Lower lobe of right lung (tissue), 2 donors: ENCODE results near the gene FAM131C. TPM values are rescaled to one million over a fixed set of nuclear protein-coding genes. Genes with fewer than 3 reads are reported as not detected.
"Not testable (repeated sequence)": the region's sequence is repeated elsewhere in the genome, so short reads cannot be mapped to it uniquely, and the experiment has no call there.

Experiments used
- ATAC-seq, 2 donors: fragments of 200-7000 bp; cut with Tn5 transposase; one replicate each; pipeline ENCODE4 v1.9.1; 2020 to 2022; ENCODE audit warnings: mild to moderate bottlenecking in 2 of 2, moderate library complexity in 2 of 2
- DNase-seq: peaks from one replicate; pipeline ENCODE4 v3.0.0-alpha.2; 2020
- H3K27ac ChIP-seq: fragments of 200-600 bp; one replicate; pipeline ENCODE4 v1.8.0; 2022
- H3K27me3 ChIP-seq: fragments of 200-600 bp; one replicate; pipeline ENCODE4 v1.8.0; 2022; ENCODE audit warnings: low read depth
- H3K36me3 ChIP-seq: fragments of 200-600 bp; one replicate; pipeline ENCODE4 v1.8.0; 2022; ENCODE audit warnings: mild to moderate bottlenecking
- H3K4me1 ChIP-seq: fragments of 200-600 bp; one replicate; pipeline ENCODE4 v1.8.0; 2022
- H3K4me3 ChIP-seq: fragments of 200-600 bp; one replicate; pipeline ENCODE4 v1.8.0; 2022; ENCODE audit warnings: mild to moderate bottlenecking
- H3K9me3 ChIP-seq: fragments of 200-600 bp; one replicate; pipeline ENCODE4 v1.8.0; 2022
- intact Hi-C: fragments of 100-400 bp; cut with DNase I; formaldehyde crosslinking; loops from one replicate; pipeline ENCODE4 v1.11.0; 2022
- total RNA-seq: library from RNA; stranded (reverse); fragmentation: NEBNext Ultra II Directional; extraction: Animal tissue kit (Norgen Biotek cat#: 25700); gene quantifications from one replicate; pipeline ENCODE4 v1.2.1, GENCODE V29; 2021
- TF ChIP-seq, protein P1 (sequence below): fragments of 200-600 bp; IDR thresholded peaks from one replicate; pipeline ENCODE4 v1.8.0; 2022; ENCODE audit warnings: antibody characterized with exemption, mild to moderate bottlenecking
- donor health status: DM: no; HTN: yes; CAD: no; lungs with severe emphysema.

The FAM131C gene
- total RNA-seq, 1 donor from 2014 or later, result not detected

DNA sequence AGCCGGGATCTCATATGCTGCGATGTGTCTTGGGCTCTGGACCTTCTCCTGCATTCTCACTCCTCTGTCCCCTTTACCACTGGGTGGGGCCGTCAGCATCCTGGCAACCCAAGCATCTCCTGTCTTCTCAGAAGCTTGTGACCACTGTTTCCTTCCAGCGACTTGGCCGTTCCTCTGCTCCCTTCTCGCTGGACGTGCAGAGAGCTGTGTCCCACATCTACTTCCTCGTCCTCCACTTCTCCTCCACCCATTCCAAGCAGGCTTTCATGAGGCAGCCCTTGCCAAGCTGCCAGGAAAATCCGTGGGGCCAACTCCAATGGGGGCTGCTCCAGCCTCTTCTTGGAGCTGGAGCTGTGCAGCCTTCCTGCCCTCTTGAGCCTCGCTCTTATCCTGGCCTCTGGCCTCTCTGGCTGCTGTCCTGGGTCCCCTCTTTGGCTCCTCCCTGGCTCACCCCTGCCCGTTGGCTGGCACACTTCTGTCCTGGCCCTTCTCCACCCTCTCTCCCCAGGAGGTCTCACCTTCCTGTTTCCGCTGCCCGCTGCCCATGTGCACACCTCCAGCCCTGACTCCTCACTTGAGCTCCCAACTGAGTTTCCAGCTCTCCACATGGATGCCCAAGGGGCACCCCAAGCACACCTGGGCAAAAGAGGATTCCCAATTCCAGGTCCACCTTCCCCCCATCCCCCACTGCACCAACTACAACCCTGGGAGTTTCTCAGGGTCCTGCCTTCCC, 8.7 kb downstream of the FAM131C start:
- peaks cover 6% of the 10 kb centered on the region for H3K27me3 ChIP-seq
- no peak overlapping the region for H3K27ac ChIP-seq
- H3K9me3 ChIP-seq, result no peaks in the 10 kb centered on the region
- ATAC-seq (no peak), DNase-seq (no peak)
- no peaks in the 10 kb centered on the region for H3K36me3 ChIP-seq
- intact Hi-C loops, result no loop called here
- H3K4me3 ChIP-seq, result no peak overlapping the region
- TF ChIP-seq, protein P1, sequence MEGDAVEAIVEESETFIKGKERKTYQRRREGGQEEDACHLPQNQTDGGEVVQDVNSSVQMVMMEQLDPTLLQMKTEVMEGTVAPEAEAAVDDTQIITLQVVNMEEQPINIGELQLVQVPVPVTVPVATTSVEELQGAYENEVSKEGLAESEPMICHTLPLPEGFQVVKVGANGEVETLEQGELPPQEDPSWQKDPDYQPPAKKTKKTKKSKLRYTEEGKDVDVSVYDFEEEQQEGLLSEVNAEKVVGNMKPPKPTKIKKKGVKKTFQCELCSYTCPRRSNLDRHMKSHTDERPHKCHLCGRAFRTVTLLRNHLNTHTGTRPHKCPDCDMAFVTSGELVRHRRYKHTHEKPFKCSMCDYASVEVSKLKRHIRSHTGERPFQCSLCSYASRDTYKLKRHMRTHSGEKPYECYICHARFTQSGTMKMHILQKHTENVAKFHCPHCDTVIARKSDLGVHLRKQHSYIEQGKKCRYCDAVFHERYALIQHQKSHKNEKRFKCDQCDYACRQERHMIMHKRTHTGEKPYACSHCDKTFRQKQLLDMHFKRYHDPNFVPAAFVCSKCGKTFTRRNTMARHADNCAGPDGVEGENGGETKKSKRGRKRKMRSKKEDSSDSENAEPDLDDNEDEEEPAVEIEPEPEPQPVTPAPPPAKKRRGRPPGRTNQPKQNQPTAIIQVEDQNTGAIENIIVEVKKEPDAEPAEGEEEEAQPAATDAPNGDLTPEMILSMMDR, result no peak
- no peaks in the 10 kb centered on the region for H3K4me1 ChIP-seq

DNA sequence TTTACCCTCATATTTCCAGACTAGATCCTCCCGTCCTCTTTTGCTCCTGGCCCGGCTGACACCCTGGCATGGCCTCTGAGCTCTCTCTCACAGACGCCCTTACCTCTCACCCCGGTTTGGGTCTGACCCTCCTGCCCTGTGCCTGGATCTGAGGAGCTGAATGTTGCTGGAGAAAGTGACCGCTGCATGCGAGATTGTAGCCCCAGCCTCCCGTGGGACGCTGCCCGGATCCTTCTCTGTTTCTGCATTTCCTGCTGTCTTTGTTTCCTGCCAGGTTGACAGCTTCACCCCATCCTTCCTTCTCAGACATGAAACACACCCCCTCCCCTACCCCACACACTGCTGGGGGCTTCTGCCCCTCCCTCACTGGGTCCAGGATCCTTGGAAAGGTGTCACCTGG, 9.5 kb downstream of the FAM131C start:
- no peaks in the 10 kb centered on the region for H3K36me3 ChIP-seq
- H3K9me3 ChIP-seq, result no peaks in the 10 kb centered on the region
- ATAC-seq, result no peak
- no peaks in the 10 kb centered on the region for H3K4me1 ChIP-seq
- H3K27ac ChIP-seq, result no peak overlapping the region
- TF ChIP-seq, protein P1, result no peak
- H3K4me3 ChIP-seq, result no peak overlapping the region
- intact Hi-C loops, result no loop called here
- H3K27me3 ChIP-seq, result peaks cover 6% of the 10 kb centered on the region
- DNase-seq, result no peak

DNA sequence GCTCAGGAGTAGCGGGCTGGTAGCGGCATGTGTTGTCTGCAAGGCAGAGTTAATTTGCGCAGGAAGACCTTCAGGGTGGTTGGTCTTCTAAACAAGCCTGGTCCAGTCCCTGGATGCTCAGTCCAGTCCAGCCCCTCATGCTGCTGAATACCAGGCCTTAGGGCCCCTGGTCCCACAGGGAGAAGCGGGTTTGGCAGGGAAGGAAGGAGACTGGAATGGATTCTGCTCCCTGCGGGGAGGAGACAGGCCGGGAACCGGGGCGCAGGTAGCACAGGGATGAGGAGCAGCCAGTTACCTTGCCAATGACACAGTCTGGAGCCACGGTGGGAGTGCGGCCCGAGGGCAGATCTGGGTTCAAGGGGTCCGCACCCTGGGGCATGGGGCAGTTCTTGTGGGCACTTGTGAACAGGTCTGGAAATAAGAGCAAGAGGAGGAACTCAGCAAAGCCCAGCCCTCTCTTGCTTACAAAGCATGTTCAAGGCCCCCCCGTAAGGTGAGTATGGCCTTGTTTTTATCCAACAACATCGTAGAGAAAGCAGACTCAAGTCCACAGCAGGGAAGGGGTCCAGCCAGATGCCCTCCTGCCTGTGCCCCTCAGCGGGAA, 10.1 kb downstream of the FAM131C start:
- H3K36me3 ChIP-seq, result no peaks in the 10 kb centered on the region
- intact Hi-C loops, result no loop called here
- DNase-seq, result no peak
- no peaks in the 10 kb centered on the region for H3K9me3 ChIP-seq
- TF ChIP-seq, protein P1, result no peak
- no peaks in the 10 kb centered on the region for H3K4me1 ChIP-seq
- H3K27ac ChIP-seq, result no peak overlapping the region
- no peak overlapping the region for H3K4me3 ChIP-seq
- no peak for ATAC-seq
- H3K27me3 ChIP-seq, result peaks cover 6% of the 10 kb centered on the region

DNA sequence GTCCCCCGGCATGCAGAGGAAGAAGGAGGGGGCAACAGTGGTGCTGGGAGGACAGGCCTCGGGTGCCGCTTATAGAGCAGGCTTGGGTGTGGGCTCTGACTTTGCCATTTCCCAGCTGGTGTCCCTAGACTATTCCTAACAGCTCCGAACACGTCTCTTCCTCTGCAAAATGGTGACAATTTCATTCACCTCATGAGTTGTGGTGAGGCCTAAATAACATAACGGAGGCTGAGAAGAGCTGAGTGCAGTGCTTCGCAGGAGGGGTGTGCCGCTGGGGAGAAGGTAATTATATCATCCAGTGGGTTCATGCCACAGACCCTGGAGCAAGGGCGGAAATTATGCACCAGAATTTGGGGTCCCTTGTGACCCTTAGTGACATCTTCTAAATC, 10.8 kb downstream of the FAM131C start:
- ATAC-seq, H3K36me3 ChIP-seq, H3K9me3 ChIP-seq, H3K4me1 ChIP-seq, intact Hi-C loops, DNase-seq, H3K4me3 ChIP-seq, H3K27ac ChIP-seq, H3K27me3 ChIP-seq: not testable (repeated sequence)

DNA sequence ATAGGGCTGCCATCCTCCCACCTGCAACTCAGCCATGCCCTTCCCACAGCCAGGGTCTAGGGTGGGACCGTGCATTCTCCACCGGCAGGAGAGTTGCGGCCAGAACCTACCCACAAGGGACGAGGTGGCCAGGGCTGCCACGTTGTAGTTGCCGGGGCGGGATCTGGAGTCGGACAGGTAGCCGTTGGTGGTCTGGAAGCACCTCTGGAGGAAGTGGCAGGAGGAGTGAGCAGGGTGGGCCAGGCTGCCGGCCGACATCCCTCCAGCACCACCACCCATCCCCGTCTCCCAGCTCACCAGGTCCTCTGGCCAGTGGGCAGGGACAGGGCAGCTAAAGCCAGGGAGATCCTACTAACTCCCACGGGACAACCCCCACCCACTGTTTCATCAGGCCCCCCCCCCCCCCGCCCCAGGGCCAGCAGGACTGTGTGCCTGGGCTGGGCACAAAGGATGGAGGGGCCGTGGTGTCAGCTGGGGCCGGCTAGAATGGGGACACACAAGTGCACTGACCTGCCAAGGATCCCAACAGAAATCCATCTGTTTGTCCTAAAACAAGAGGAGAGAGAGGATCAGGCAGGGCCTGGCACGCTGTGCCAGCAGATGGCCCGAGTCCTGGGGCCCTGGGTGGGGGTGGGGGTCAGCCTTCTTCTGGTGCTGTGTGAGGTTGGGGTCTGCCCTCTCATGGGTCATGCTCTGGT, 11.3 kb downstream of the FAM131C start:
- H3K4me1 ChIP-seq, H3K36me3 ChIP-seq, H3K27ac ChIP-seq, ATAC-seq, H3K4me3 ChIP-seq, H3K27me3 ChIP-seq, H3K9me3 ChIP-seq, DNase-seq, intact Hi-C loops: not testable (repeated sequence)

DNA sequence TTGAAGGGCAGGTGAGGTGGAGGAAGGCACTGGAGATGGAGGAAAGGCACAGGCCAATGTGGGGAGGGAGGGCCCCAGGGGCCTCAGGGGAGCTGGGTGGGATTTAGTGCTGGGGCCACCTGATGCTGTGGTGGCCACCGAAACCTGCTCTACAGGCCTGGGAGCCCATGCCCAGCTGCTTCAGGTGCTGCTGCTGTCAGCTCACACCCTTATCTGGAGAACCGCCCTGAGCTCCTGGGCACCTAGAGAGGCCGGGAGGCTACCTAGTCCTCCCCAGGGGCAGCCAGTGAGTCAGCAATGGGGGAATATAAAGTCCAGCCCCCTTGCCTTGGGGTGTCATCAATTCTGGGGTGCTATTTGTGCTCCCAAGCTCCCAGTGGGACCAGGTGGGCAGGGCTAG, 12.2 kb downstream of the FAM131C start:
- Histone ChIP-seq H3K4me3 (no peak overlapping the region), H3K27ac (no peak overlapping the region), H3K36me3 (no peaks in the 10 kb centered on the region), H3K27me3 (peaks cover 6% of the 10 kb centered on the region), H3K9me3 (no peaks in the 10 kb centered on the region), H3K4me1 (no peaks in the 10 kb centered on the region)
- TF ChIP-seq, protein P1, result no peak
- no peak for ATAC-seq
- no peak for DNase-seq
- intact Hi-C loops, result no loop called here

DNA sequence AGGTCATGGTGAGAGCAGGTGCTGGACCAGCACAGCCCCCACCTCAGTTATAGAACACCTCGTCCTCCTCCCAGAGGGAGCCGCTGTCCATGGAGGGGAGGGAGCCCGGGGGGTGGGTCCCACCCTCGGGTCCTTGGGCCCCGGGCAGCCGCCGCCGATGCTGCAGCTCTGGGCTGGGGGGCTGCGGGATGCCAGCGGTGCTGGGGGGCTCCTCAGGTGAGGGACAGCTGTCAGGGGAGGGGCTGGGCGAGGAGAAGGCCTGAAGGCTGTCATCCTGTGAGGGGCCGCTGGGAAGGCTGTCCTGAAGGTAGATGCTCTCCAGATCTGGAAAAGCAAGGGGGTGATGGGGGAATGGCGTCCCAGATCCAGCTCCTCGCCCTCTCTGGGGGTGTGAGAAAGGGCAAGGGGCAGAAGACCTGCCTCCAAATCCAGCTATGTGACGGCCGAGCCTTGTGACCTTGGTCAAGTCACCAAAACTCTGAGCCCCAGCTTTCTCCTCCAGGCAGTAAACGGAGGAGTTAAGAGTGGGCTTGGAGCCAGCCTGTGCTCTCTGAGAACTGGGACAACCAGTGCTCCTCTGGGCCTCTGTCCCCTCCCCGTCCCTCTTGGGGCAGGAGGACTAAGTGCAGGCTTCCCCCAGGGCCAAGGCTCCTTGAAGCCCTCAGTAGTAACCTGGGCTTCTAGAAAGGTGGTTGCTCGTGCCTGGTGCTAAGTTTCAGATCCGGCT, 14.9 kb downstream of the FAM131C start:
- H3K27ac ChIP-seq, H3K36me3 ChIP-seq, H3K9me3 ChIP-seq, ATAC-seq, DNase-seq, intact Hi-C loops, H3K27me3 ChIP-seq, H3K4me1 ChIP-seq, H3K4me3 ChIP-seq: not testable (repeated sequence)

DNA sequence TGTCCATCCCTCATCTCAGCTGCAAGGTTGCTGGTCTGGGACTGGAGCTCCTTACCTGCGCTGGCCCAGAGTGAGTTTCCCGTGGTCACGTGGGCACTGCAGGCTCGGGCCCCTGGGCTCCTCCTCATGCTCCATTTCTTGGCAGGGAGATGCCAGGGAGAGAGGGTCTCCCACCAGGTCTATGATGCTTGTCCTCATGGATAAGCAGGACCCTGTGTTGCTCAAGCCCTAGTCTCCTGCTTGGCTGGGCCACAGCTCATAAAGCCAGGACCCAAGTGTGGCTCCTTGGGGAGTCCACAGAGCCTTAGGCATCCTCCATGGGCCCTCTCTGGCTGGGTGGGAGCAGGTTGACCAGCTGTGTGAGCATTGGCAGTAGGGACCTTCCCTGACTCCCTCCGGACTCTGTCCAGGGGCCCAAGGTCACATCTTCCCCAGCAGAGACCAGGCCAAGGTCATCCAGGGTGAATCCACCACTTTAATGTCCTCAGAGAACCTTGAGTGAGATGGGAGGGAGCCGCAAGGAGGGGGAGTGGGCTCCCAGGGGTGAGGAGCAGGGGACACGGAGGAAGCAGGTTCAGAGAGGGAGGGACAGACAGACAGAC, 16.0 kb downstream of the FAM131C start:
- ATAC-seq, H3K36me3 ChIP-seq, DNase-seq, H3K9me3 ChIP-seq, intact Hi-C loops, H3K27ac ChIP-seq, H3K4me1 ChIP-seq, H3K4me3 ChIP-seq, H3K27me3 ChIP-seq: not testable (repeated sequence)

DNA sequence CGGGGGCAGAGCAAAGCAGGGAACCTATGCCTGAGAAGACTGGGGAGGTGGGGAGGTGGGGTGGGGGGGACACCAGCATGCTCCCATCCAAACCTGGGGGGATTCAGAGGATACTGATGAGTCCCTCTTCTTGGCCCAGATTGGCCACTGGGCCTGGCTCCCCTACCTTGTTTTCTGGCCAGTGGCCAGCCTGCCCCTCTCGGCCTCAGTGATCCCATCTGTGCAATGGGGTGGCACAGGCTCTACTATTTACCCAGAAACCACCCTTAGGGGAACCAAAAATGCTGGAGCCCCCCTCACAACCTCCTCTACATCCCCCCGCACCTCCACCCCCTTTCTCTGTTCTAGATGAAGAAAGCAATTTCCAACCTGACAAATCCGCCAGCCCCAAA, 16.9 kb downstream of the FAM131C start:
- ATAC-seq, H3K27me3 ChIP-seq, DNase-seq, H3K4me3 ChIP-seq, H3K4me1 ChIP-seq, H3K36me3 ChIP-seq, H3K9me3 ChIP-seq, H3K27ac ChIP-seq, intact Hi-C loops: not testable (repeated sequence)
